ENCODE data around the gene DNPH1. TPM values are rescaled to one million over a fixed set of nuclear protein-coding genes. Genes with fewer than 3 reads are reported as not detected.

Gene DNPH1
- total RNA-seq, 1 donor from 2014 or later, result 36.5 TPM

GRCh38 chr6:43247114-43247999 is 18.1 kb upstream of the DNPH1 start:
- DNase-seq (ENCODE audit: low spot score), result no peak

- no peak for DNase-seq (ENCODE audit: low spot score)
These were observed 17.2 kb upstream of the DNPH1 start for GRCh38 chr6:43246301-43247113.

GRCh38 chr6:43243664-43244321 is 14.5 kb upstream of the DNPH1 start:
- DNase-seq (ENCODE audit: low spot score), result no peak

- no peak for DNase-seq (ENCODE audit: low spot score)
These were observed 13.8 kb upstream of the DNPH1 start, which contains the start of gene TTBK1 for GRCh38 chr6:43242908-43243663. Gene TTBK1 (plus strand): TSS chr6:43243481. CDS start chr6:43246661, 3,180 bp downstream.

- DNase-seq (ENCODE audit: low spot score), result no peak
These were observed 12.2 kb upstream of the DNPH1 start for GRCh38 chr6:43241446-43241845.

GRCh38 chr6:43240950-43241349 is 11.7 kb upstream of the DNPH1 start:
- no peak for DNase-seq (ENCODE audit: low spot score)

GRCh38 chr6:43239054-43239453 is 9.8 kb upstream of the DNPH1 start:
- DNase-seq (ENCODE audit: low spot score), result no peak

GRCh38 chr6:43235841-43236240 is 6.6 kb upstream of the DNPH1 start:
- no peak for DNase-seq (ENCODE audit: low spot score)

GRCh38 chr6:43231735-43232450 is 2.6 kb upstream of the DNPH1 start:
- no peak for DNase-seq (ENCODE audit: low spot score)

GRCh38 chr6:43231053-43231452 is 1.8 kb upstream of the DNPH1 start:
- DNase-seq (ENCODE audit: low spot score), result no peak

GRCh38 chr6:43229803-43230620 is 731 bp upstream of the DNPH1 start:
- no peak for DNase-seq (ENCODE audit: low spot score)

GRCh38 chr6:43226192-43226851 is 3.0 kb downstream of the DNPH1 start:
- DNase-seq (ENCODE audit: low spot score), result no peak

- DNase-seq (ENCODE audit: low spot score), result no peak
These were observed 6.1 kb downstream of the DNPH1 start for GRCh38 chr6:43223175-43223574.

- DNase-seq (ENCODE audit: low spot score), result no peak
These were observed 6.7 kb downstream of the DNPH1 start for GRCh38 chr6:43222418-43223059.

GRCh38 chr6:43221046-43221972 is 8.0 kb downstream of the DNPH1 start:
- no peak for DNase-seq (ENCODE audit: low spot score)

- no peak for DNase-seq (ENCODE audit: low spot score)
These were observed 8.8 kb downstream of the DNPH1 start for GRCh38 chr6:43220439-43220951.

GRCh38 chr6:43219814-43220213 is 9.5 kb downstream of the DNPH1 start:
- no peak for DNase-seq (ENCODE audit: low spot score)

Data from mesenteric fat pad (tissue), 1 donor.